Loucy (cell line): Measurements from ENCODE around the gene SH3BP4.

ENCODE experiments used
- H2AFZ ChIP-seq: fragments of 200-600 bp; sonication (generic); 2 replicates; pipeline ENCODE4 v1.6.0; 2016; ENCODE audit warnings: antibody characterized with exemption, mild to moderate bottlenecking, low read length, moderate library complexity
- H3F3A ChIP-seq: fragments of 200-600 bp; 2 replicates; pipeline ENCODE4 v1.6.0; 2016; ENCODE audit warnings: antibody characterized with exemption, low read depth, mild to moderate bottlenecking
- H3K27me3 ChIP-seq: fragments of 200-600 bp; sonication (generic); 2 replicates; pipeline ENCODE4 v1.6.1; 2014; ENCODE audit warnings: low read length, mild to moderate bottlenecking; ENCODE audit not compliant: insufficient read depth, poor library complexity, severe bottlenecking
- H3K36me3 ChIP-seq: fragments of 200-600 bp; sonication (generic); 2 replicates; pipeline ENCODE4 v1.6.1; 2016; ENCODE audit warnings: low read length; ENCODE audit not compliant: insufficient read depth
- H3K4me1 ChIP-seq: fragments of 200-600 bp; sonication (generic); 2 replicates; pipeline ENCODE4 v1.5.1; 2014; ENCODE audit warnings: low read length, mild to moderate bottlenecking; ENCODE audit not compliant: insufficient read depth, poor library complexity, severe bottlenecking
- H3K4me2 ChIP-seq: fragments of 200-600 bp; sonication (generic); 2 replicates; pipeline ENCODE4 v1.6.0; 2014; ENCODE audit warnings: antibody characterized with exemption, low read length, low read depth, mild to moderate bottlenecking; ENCODE audit not compliant: poor library complexity, severe bottlenecking
- H3K4me3 ChIP-seq: fragments of 200-600 bp; sonication (generic); 2 replicates; pipeline ENCODE4 v1.5.1; 2014; ENCODE audit warnings: low read length, mild to moderate bottlenecking, mixed read lengths; ENCODE audit not compliant: poor library complexity, severe bottlenecking
- H3K79me2 ChIP-seq: fragments of 200-600 bp; sonication (generic); 2 replicates; pipeline ENCODE4 v1.6.1; 2014; ENCODE audit warnings: low read length; ENCODE audit not compliant: insufficient read depth
- H3K9ac ChIP-seq: fragments of 200-600 bp; sonication (generic); 2 replicates; pipeline ENCODE4 v1.6.0; 2014; ENCODE audit warnings: mild to moderate bottlenecking, low read depth, low read length, moderate library complexity; ENCODE audit not compliant: poor library complexity, severe bottlenecking
- H3K9me2 ChIP-seq: fragments of 200-600 bp; sonication (generic); replicated peaks from 2 replicates; pipeline ENCODE4 v1.6.1; 2016; ENCODE audit warnings: low read depth, low read length, mixed read lengths
- H3K9me3 ChIP-seq: fragments of 200-600 bp; sonication (generic); 2 replicates; pipeline ENCODE4 v1.6.1; 2014; ENCODE audit warnings: mild to moderate bottlenecking, antibody characterized with exemption, low read length, low read depth; ENCODE audit not compliant: insufficient read depth
- H4K20me1 ChIP-seq: fragments of 200-600 bp; sonication (generic); 2 replicates; pipeline ENCODE4 v1.6.0; 2014; ENCODE audit warnings: antibody characterized with exemption, low read length, mild to moderate bottlenecking; ENCODE audit not compliant: insufficient read depth, poor library complexity, severe bottlenecking
- EZH2phosphoT487 ChIP-seq: fragments of 200-600 bp; IDR thresholded peaks from 2 replicates; pipeline ENCODE4 v1.6.1; 2018; ENCODE audit warnings: antibody characterized with exemption, mild to moderate bottlenecking, moderate library complexity, borderline replicate concordance
- TF ChIP-seq, protein P1 (sequence below): fragments of 200-600 bp; sonication (generic); conservative IDR thresholded peaks from 2 replicates; pipeline ENCODE4 v1.5.1; 2014; ENCODE audit warnings: mild to moderate bottlenecking, antibody characterized with exemption, low read length

The SH3BP4 gene

DNA sequence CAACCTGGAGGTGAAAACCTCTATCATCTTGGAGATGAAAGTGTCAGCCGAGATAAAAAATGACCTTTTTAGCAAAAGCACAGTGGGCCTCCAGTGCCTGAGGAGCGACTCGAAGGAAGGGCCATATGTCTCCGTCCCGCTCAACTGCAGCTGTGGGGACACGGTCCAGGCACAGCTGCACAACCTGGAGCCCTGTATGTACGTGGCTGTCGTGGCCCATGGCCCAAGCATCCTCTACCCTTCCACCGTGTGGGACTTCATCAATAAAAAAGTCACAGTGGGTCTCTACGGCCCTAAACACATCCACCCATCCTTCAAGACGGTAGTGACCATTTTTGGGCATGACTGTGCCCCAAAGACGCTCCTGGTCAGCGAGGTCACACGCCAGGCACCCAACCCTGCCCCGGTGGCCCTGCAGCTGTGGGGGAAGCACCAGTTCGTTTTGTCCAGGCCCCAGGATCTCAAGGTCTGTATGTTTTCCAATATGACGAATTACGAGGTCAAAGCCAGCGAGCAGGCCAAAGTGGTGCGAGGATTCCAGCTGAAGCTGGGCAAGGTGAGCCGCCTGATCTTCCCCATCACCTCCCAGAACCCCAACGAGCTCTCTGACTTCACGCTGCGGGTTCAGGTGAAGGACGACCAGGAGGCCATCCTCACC, 90.2 kb downstream of the SH3BP4 start:
- Histone ChIP-seq H2AFZ (no peak overlapping the region), H3K9me2 (no peaks in the 10 kb centered on the region), H3K79me2 (no peaks in the 10 kb centered on the region), H3K36me3 (no peaks in the 10 kb centered on the region), H3K27me3 (no peaks in the 10 kb centered on the region), H3K4me3 (no peak overlapping the region), H3F3A (no peaks in the 10 kb centered on the region), H3K4me1 (no peaks in the 10 kb centered on the region), H4K20me1 (no peaks in the 10 kb centered on the region), H3K4me2 (no peak overlapping the region), H3K9ac (no peak overlapping the region), H3K9me3 (no peaks in the 10 kb centered on the region)
- TF ChIP-seq, protein P1, sequence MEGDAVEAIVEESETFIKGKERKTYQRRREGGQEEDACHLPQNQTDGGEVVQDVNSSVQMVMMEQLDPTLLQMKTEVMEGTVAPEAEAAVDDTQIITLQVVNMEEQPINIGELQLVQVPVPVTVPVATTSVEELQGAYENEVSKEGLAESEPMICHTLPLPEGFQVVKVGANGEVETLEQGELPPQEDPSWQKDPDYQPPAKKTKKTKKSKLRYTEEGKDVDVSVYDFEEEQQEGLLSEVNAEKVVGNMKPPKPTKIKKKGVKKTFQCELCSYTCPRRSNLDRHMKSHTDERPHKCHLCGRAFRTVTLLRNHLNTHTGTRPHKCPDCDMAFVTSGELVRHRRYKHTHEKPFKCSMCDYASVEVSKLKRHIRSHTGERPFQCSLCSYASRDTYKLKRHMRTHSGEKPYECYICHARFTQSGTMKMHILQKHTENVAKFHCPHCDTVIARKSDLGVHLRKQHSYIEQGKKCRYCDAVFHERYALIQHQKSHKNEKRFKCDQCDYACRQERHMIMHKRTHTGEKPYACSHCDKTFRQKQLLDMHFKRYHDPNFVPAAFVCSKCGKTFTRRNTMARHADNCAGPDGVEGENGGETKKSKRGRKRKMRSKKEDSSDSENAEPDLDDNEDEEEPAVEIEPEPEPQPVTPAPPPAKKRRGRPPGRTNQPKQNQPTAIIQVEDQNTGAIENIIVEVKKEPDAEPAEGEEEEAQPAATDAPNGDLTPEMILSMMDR = no peak
- TF ChIP-seq EZH2phosphoT487 = no peak

DNA sequence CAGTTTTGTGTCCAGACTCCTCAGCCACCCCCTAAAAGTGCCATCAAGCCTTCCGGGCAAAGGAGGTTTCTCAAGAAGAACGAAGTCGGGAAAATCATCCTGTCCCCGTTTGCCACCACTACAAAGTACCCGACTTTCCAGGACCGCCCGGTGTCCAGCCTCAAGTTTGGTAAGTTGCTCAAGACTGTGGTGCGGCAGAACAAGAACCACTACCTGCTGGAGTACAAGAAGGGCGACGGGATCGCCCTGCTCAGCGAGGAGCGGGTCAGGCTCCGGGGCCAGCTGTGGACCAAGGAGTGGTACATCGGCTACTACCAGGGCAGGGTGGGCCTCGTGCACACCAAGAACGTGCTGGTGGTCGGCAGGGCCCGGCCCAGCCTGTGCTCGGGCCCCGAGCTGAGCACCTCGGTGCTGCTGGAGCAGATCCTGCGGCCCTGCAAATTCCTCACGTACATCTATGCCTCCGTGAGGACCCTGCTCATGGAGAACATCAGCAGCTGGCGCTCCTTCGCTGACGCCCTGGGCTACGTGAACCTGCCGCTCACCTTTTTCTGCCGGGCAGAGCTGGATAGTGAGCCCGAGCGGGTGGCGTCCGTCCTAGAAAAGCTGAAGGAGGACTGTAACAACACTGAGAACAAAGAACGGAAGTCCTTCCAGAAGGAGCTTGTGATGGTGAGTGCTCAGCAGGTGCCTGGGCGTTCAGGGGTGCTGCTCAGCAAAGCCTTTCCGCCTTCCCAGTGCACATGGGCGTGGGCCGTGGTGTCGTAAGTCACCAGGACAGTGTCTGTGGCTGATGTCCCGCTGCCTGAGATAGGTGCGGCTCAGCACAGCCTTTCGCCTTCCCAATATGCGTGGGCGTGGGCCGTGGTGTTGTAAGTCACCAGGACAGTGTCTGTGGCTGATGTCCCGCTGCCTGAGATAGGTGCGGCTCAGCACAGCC, 91.0 kb downstream of the SH3BP4 start:
- Histone ChIP-seq H3K4me3 (no peak overlapping the region), H3K27me3 (no peaks in the 10 kb centered on the region), H3K36me3 (no peaks in the 10 kb centered on the region), H3K4me2 (no peak overlapping the region), H3K9ac (no peak overlapping the region), H3K4me1 (no peaks in the 10 kb centered on the region), H3K9me3 (no peaks in the 10 kb centered on the region), H3K9me2 (no peaks in the 10 kb centered on the region), H3F3A (no peaks in the 10 kb centered on the region), H4K20me1 (no peaks in the 10 kb centered on the region), H2AFZ (no peak overlapping the region), H3K79me2 (no peaks in the 10 kb centered on the region)
- TF ChIP-seq EZH2phosphoT487 = no peak
- TF ChIP-seq, protein P1 = no peak

DNA sequence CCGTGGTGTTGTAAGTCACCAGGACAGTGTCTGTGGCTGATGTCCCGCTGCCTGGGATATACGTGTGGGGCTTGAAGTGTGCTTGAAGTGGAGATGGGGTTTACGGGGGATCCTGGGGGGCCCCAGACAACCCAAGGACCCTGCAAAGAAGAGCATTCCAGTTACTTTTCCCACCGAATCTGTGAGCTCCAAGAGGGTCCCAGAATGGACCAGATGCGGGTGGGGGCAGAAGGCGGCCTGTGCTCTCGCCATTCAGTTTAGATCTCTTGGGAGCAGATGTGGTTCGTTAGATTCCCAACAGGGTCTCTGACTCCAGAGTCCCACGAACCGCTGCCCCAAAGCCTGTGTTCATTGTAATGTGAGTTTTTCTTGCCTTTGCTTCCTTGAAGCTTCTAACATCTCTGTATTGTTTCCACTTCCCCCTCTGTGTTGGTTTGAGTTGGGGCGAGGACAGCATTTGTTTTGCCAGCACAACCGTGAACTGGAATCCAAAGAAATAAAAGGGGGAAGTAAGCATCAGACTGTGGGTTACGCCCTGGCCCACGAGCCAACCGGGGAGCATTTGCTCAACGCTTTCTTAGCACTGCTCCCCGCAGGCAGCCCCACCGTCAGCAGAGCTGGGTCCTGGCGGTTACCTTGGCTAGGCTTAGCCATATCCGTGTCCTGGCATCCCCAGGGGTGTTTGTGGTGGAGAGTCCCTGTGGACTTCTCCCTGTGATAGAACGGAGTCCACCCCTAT, 92.1 kb downstream of the SH3BP4 start:
- no peak overlapping the region for H3K4me3 ChIP-seq
- H2AFZ ChIP-seq = no peak overlapping the region
- H3K9ac ChIP-seq = no peak overlapping the region
- H3F3A ChIP-seq = no peaks in the 10 kb centered on the region
- no peaks in the 10 kb centered on the region for H3K9me3 ChIP-seq
- H4K20me1 ChIP-seq = no peaks in the 10 kb centered on the region
- H3K79me2 ChIP-seq = no peaks in the 10 kb centered on the region
- H3K9me2 ChIP-seq = no peaks in the 10 kb centered on the region
- TF ChIP-seq, protein P1 = no peak
- no peak for TF ChIP-seq EZH2phosphoT487
- no peaks in the 10 kb centered on the region for H3K4me1 ChIP-seq
- no peaks in the 10 kb centered on the region for H3K36me3 ChIP-seq
- H3K27me3 ChIP-seq = no peaks in the 10 kb centered on the region
- H3K4me2 ChIP-seq = no peak overlapping the region
